ENCODE results near the gene RAD9A. TPM values are rescaled to one million over a fixed set of nuclear protein-coding genes. Genes with fewer than 3 reads are reported as not detected.

RAD9A gene
- total and polyA plus RNA-seq, 4 donors: 14.1 to 35.9 (median 21.2) TPM

DNA sequence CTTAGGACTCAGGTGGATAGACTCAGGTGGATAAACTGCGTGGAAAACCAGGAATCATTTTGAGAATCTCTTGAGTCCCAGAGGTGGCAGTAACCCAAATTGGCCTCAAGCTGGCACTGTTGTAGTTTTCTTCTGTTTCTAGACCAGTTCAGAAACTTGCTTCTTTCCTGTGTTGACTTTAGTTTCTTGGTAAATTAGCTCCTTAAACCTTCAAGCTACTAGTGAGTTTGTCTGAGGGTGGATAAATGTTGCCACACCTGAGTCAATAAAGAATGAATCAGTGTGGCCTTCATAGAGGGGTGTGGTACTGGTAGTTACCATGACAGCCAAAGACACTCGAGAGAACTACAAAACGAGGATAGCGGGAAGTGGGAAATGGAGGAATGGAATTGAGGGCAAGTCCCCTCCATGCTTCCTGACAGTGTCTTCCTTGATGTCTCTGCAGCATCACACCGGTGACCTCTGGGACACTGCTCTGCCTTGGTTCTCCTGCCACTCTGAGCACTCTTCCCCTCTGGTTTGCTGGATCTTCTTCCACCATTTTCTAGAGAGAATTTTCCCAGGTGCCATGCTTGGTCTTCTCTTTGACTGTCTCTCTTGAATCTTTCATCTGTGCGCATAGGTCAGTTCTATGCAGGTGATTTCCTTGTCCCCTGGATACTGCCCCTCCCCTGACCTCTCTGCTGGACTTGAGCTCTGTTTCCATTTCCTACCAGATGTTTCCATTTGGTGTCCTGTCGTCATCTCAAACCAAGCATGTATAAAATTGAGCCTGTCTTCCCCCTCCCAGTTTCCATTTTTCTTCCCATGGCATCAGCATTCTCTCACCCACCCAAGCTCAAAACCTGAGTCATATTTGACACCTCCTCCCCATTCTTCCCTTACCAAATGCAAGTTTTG is 45.6 kb upstream of the RAD9A start:
- Histone ChIP-seq H3K27me3 (ENCODE audit: control insufficient read depth in 3 of 3, insufficient read depth in 3 of 3, low read length in 2 of 3) (no peaks in the 10 kb centered on the region), H3K36me3 (ENCODE audit: control insufficient read depth in 4 of 4, insufficient read depth in 4 of 4, low read length in 4 of 4) (peaks cover 0 to 3% (median 0%) of the 10 kb centered on the region in 4 donors), H3K27ac (ENCODE audit: low read depth in 1 of 2, low read length in 1 of 2) (peak overlapping the region in 1 of 2 donors; percentile 34), H3K9ac (ENCODE audit: insufficient read depth in 1 of 2, low read length in 2 of 2) (no peak overlapping the region), H3K9me3 (ENCODE audit: control insufficient read depth in 4 of 4, insufficient read depth in 3 of 4, low read length in 3 of 4) (no peaks in the 10 kb centered on the region), H3K4me1 (ENCODE audit: control insufficient read depth in 5 of 5, insufficient read depth in 5 of 5, low read length in 5 of 5) (peaks cover 0 to 5% (median 0%) of the 10 kb centered on the region in 5 donors), H3K4me3 (no peak overlapping the region)
- ATAC-seq (ENCODE audit: insufficient read depth, low FRiP score) (peak; percentile 75), DNase-seq (peak in 2 of 3 donors; percentile 55 to 71)
- 64 to 80% methylated on average over 7 of the region's 7 CpGs for WGBS, 2 donors
- TF ChIP-seq, protein P1, sequence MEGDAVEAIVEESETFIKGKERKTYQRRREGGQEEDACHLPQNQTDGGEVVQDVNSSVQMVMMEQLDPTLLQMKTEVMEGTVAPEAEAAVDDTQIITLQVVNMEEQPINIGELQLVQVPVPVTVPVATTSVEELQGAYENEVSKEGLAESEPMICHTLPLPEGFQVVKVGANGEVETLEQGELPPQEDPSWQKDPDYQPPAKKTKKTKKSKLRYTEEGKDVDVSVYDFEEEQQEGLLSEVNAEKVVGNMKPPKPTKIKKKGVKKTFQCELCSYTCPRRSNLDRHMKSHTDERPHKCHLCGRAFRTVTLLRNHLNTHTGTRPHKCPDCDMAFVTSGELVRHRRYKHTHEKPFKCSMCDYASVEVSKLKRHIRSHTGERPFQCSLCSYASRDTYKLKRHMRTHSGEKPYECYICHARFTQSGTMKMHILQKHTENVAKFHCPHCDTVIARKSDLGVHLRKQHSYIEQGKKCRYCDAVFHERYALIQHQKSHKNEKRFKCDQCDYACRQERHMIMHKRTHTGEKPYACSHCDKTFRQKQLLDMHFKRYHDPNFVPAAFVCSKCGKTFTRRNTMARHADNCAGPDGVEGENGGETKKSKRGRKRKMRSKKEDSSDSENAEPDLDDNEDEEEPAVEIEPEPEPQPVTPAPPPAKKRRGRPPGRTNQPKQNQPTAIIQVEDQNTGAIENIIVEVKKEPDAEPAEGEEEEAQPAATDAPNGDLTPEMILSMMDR (IDR thresholded peaks at IDR 0.05; ENCODE audit: control extremely low read depth, extremely low read depth): peak; percentile 29

DNA sequence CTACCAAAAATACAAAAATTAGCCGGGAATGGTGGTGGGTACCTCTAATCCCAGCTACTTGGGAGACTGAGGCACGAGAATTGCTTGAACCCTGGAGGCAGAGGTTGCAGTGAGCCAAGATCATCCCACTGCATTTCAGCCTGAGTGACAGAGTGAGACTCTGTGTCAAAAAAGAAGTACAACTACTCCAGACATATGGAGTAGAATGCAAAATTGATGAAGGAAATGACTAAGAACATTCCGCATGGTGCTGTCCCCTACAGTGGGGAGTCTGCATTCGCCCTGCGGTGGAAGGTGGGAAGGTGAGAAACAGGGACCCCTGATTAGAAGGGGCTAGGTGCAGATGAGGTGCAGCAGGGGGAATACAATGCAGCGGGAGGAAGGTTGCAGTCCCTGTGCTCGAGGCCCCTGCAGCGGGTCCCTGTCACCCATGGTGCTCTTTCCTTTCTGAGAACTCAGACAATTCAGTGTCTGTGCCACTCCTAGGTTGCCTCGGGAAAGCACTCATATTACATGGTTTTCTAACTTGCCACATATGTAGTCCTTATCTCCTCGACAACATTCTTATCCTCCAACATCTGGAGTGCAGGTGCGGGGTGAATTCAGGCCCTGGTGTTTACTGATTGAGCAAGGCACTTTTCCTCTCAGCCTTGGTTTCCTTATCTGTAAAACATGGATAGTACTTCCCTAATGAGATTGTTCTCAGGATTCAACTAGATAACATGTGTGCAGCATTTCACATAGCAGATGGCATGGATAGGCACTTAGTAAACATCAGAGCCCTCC is 43.6 kb upstream of the RAD9A start:
- DNase-seq (no peak), ATAC-seq (ENCODE audit: insufficient read depth, low FRiP score) (no peak)
- peaks cover 0 to 11% (median 8%) of the 10 kb centered on the region in 5 donors for H3K4me1 ChIP-seq (ENCODE audit: control insufficient read depth in 5 of 5, insufficient read depth in 5 of 5, low read length in 5 of 5)
- no peak overlapping the region for H3K27ac ChIP-seq (ENCODE audit: low read depth in 1 of 2, low read length in 1 of 2)
- TF ChIP-seq, protein P1 (IDR thresholded peaks at IDR 0.05; ENCODE audit: control extremely low read depth, extremely low read depth): no peak
- no peak overlapping the region for H3K4me3 ChIP-seq
- no peaks in the 10 kb centered on the region for H3K9me3 ChIP-seq (ENCODE audit: control insufficient read depth in 4 of 4, insufficient read depth in 3 of 4, low read length in 3 of 4)
- 69 to 73% methylated on average over 11 of the region's 11 CpGs for WGBS, 2 donors
- no peak overlapping the region for H3K9ac ChIP-seq (ENCODE audit: insufficient read depth in 1 of 2, low read length in 2 of 2)
- H3K27me3 ChIP-seq (ENCODE audit: control insufficient read depth in 3 of 3, insufficient read depth in 3 of 3, low read length in 2 of 3): no peaks in the 10 kb centered on the region
- peaks cover 0 to 6% (median 0%) of the 10 kb centered on the region in 4 donors for H3K36me3 ChIP-seq (ENCODE audit: control insufficient read depth in 4 of 4, insufficient read depth in 4 of 4, low read length in 4 of 4)

DNA sequence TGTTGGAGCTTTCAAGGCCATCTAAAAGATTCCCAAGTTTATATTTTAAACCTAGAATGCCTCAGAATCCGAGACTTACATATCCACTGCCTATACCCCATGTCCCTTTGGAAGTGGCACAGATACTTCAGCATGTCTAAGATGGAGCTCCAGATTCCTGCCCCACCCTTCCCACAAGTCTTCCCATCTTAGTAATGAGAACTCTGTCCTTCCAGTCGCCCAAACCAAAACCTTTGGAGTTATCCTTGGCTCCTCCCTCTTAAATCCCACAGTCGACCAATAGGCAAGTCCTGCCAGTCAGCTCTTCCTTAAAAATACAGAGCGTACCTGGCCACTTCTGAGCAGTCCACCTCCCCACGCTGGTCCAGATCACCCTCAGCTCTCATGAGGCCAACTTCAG is 42.8 kb upstream of the RAD9A start:
- TF ChIP-seq, protein P1 (IDR thresholded peaks at IDR 0.05; ENCODE audit: control extremely low read depth, extremely low read depth): no peak
- Histone ChIP-seq H3K9me3 (ENCODE audit: control insufficient read depth in 4 of 4, insufficient read depth in 3 of 4, low read length in 3 of 4) (no peaks in the 10 kb centered on the region), H3K36me3 (ENCODE audit: control insufficient read depth in 4 of 4, insufficient read depth in 4 of 4, low read length in 4 of 4) (peaks cover 0 to 6% (median 0%) of the 10 kb centered on the region in 4 donors), H3K27me3 (ENCODE audit: control insufficient read depth in 3 of 3, insufficient read depth in 3 of 3, low read length in 2 of 3) (no peaks in the 10 kb centered on the region), H3K27ac (ENCODE audit: low read depth in 1 of 2, low read length in 1 of 2) (no peak overlapping the region), H3K4me3 (no peak overlapping the region), H3K4me1 (ENCODE audit: control insufficient read depth in 5 of 5, insufficient read depth in 5 of 5, low read length in 5 of 5) (peaks cover 0 to 15% (median 8%) of the 10 kb centered on the region in 5 donors), H3K9ac (ENCODE audit: insufficient read depth in 1 of 2, low read length in 2 of 2) (no peak overlapping the region)
- DNase-seq: no peak
- ATAC-seq (ENCODE audit: insufficient read depth, low FRiP score): no peak
- WGBS, 2 donors: 83 to 90% methylated on average over 5 of the region's 5 CpGs

Measured in lung (tissue), 12 donors.